ES-I3 (cell line): Measurements from ENCODE around the gene PSMB11.

Source experiments
- H3K36me3 ChIP-seq: 2 replicates; pipeline ENCODE4 v1.6.1; 2013; ENCODE audit warnings: mild to moderate bottlenecking, low read length, control low read depth, moderate library complexity; ENCODE audit not compliant: insufficient read depth
- H3K4me1 ChIP-seq: 2 replicates; pipeline ENCODE4 v1.6.1; 2013; ENCODE audit warnings: mild to moderate bottlenecking, control low read depth, low read length; ENCODE audit not compliant: insufficient read depth
- H3K9ac ChIP-seq: 2 replicates; pipeline ENCODE4 v1.6.1; 2013; ENCODE audit warnings: low read depth, mild to moderate bottlenecking, low read length, moderate library complexity
- H3K9me3 ChIP-seq: 2 replicates; pipeline ENCODE4 v1.6.1; 2013; ENCODE audit warnings: mild to moderate bottlenecking, low read length, moderate library complexity; ENCODE audit not compliant: control insufficient read depth, insufficient read depth

The PSMB11 gene

DNA sequence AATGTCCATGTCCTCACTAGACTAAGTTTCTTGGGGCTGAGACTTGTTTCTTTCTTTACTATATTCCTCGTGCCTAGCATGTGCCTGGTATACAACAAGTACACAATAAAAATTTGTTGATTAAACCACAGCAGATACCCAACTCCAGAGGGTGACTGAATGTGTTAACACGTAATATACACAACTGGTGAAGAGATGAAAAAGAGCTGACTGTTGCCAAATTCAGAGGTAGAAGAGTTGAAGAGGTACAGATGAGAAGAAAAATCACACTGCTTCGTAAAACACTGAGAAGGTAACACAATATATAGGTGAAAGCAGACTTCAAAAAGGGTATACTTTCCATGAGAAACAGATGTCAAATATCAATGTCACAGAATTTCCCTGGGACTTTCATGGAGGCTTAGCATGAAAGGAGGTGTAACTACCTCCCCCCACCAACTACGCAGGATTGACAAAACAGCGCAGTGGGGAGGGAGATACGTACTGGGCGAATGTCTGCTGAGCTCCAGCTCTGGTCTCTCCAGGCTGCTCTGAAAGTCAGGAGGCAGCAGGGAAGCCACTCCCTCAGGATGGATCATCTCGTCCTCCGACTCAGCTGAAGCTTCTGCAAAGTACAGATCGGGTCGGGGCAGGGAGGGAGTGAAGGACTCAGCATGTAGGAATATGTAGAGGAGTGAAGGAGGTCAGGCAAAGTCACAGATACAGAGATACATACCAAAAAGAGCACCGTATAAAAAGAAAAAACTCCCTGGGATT lies 47.7 kb downstream of the PSMB11 start:
- peaks cover 5% of the 10 kb centered on the region; the same call in 1 of the 2 replicates for H3K4me1 ChIP-seq
- H3K36me3 ChIP-seq: peaks cover 24% of the 10 kb centered on the region
- no peaks in the 10 kb centered on the region for H3K9me3 ChIP-seq
- H3K9ac ChIP-seq: no peak overlapping the region

DNA sequence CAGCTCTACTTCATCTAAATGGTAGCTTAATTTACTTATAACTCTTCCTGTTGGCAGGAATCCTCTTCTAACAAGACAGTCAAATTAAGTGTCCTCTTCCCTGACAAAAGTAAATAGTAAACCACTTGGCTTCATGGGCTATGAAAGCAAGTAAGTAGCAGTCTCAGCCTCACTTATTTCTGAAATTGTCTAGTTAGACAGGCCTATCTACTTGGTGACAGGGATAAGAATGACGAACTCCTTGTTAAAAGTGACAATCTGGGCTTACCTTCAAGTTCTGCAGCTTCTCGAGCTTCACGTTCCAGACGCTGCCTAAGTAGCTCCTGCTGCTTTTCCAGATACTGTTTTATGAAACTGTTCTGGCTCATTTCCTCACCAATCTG lies 48.2 kb downstream of the PSMB11 start:
- peaks cover 5% of the 10 kb centered on the region; the same call in 1 of the 2 replicates for H3K4me1 ChIP-seq
- H3K9me3 ChIP-seq: no peaks in the 10 kb centered on the region
- no peak overlapping the region for H3K9ac ChIP-seq
- peaks cover 24% of the 10 kb centered on the region for H3K36me3 ChIP-seq

DNA sequence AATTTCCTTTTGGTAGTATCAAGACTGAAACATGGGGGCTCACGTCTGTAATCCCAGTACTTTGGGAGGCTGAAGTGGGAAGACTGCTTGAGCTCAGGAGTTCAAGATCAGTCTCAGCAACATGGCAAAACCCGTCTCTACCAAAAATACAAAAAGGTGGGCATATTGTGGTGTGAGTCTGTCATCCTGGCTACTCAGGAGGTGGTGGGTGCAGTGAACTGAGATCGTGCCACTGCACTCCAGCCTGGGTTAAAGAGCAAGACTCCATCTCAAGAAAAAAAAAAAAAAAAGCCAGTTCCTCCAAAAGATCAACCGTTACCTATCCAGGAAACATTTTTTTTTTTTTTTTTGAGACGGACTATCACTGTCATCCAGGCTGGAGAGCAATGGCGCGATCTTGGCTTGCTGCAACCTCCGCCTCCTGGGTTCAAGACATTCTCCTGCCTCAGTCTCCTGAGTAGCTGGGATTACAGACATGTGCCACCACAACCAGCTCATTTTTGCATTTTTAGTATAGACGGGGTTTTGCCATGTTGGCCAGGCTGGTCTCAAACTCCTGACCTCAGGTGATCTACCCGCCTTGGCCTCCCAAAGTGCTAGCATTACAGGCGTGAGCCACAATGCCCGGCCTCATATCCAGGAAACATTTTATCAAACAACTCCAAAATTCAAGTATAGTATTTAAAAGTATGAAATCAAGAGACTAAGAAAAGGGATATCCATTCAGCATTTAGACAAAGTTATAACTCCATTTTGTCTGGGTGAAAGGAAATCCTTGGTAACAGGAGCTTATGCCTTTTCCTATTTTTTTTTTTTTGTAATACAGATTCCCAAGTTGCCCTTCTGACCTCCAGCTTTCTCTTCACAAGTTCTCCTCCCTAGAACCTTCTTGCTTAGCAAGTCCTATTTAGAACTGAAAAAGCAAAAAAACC lies 49.5 kb downstream of the PSMB11 start:
- Histone ChIP-seq H3K4me1 (peaks cover 5% of the 10 kb centered on the region; the same call in 1 of the 2 replicates), H3K9me3 (no peaks in the 10 kb centered on the region), H3K36me3 (peaks cover 24% of the 10 kb centered on the region), H3K9ac (no peak overlapping the region)

DNA sequence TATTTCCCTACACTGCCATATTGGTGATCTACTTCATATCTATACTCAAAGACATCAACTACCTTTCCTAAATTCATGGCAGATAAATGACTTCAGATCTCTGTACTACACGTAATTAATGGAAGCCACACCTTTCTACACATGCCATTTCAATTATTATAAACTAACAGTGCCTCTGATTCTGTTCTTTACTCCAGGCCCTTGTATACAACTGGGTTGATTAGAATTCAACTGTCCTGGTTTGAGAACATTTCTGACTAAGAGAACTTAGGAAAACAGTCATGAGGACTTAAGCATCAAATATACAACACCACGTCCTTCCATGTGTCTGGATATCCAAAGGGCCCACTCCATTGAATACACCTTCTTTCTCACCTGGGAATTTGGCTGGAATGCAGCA lies 51.1 kb downstream of the PSMB11 start:
- H3K9ac ChIP-seq: no peak overlapping the region
- peaks cover 24% of the 10 kb centered on the region for H3K36me3 ChIP-seq
- H3K9me3 ChIP-seq: no peaks in the 10 kb centered on the region
- H3K4me1 ChIP-seq: peaks cover 5% of the 10 kb centered on the region; the same call in 1 of the 2 replicates

DNA sequence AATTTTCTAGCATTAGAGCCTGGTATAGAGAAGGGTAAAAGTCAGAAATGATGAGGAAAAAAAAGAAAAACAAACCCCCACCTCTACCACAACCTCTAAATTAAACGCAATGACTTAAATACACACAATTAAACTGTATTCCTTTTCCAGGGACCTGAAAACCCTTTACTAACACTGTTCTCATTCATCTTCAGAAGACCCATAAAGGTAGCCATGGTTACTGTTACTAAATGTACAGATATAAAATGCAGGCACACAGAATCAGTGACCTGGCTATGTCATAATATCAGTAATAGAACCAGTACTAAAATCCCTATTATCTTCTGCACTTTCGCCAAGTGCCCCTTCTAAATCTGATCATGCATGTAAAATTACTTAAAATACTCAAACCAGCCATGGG lies 51.5 kb downstream of the PSMB11 start:
- Histone ChIP-seq H3K9me3 (no peaks in the 10 kb centered on the region), H3K36me3 (peaks cover 28% of the 10 kb centered on the region), H3K9ac (peak overlapping the region; percentile 86; the same call in 1 of the 2 replicates), H3K4me1 (peaks cover 5% of the 10 kb centered on the region; the same call in 1 of the 2 replicates)
